Ovary (tissue), 3 donors: Measurements from ENCODE around the gene GLB1L.

Experiments
- EP300 ChIP-seq: sonication (generic); formaldehyde crosslinking; IDR thresholded peaks from one replicate; pipeline ENCODE4 v1.6.1; 2017; ENCODE audit warnings: antibody characterized with exemption
- POLR2A ChIP-seq: fragments of 450-650 bp; IDR thresholded peaks from one replicate; pipeline ENCODE4 v1.6.1; 2017; ENCODE audit warnings: antibody characterized with exemption, mild to moderate bottlenecking, moderate library complexity
- TF ChIP-seq, protein P1 (sequence below), 3 donors: fragments of 450-650 bp in 2 of 3; fragments of 200-600 bp in 1 of 3; IDR thresholded peaks; one replicate each; pipeline versions ENCODE4 v1.5.1 to v1.8.0; 2016 to 2022; ENCODE audit warnings: antibody characterized with exemption in 3 of 3, mild to moderate bottlenecking in 1 of 3
- donor health status: DM: no; HTN: no; CAD: no.

DNA sequence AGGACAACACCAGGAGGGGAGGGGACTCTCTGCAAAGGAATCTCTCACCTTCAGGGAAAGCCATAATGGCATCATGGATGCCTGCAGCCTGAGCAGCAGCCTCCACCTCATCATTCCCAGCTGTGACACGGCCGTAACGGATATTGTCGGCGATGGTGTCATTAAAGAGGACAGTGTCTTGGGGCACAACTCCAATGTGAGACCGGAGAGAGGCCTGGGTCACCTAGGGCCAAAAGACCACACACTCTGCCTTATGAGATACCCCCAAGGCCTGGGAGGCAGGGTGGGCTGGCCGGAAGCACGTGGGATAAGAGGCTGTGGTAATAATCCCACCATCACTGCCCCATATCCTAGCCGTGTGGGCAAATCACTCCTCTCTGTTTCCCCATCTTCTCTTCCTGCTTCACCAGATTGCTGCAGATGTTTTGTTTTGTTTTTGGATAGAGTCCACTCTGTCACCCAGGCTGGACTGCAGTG lies 34.3 kb downstream of the GLB1L start:
- TF ChIP-seq POLR2A (no peak), EP300 (no peak)
- TF ChIP-seq, protein P1, sequence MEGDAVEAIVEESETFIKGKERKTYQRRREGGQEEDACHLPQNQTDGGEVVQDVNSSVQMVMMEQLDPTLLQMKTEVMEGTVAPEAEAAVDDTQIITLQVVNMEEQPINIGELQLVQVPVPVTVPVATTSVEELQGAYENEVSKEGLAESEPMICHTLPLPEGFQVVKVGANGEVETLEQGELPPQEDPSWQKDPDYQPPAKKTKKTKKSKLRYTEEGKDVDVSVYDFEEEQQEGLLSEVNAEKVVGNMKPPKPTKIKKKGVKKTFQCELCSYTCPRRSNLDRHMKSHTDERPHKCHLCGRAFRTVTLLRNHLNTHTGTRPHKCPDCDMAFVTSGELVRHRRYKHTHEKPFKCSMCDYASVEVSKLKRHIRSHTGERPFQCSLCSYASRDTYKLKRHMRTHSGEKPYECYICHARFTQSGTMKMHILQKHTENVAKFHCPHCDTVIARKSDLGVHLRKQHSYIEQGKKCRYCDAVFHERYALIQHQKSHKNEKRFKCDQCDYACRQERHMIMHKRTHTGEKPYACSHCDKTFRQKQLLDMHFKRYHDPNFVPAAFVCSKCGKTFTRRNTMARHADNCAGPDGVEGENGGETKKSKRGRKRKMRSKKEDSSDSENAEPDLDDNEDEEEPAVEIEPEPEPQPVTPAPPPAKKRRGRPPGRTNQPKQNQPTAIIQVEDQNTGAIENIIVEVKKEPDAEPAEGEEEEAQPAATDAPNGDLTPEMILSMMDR (IDR thresholded peaks at IDR 0.05) = no peak
